Mammary epithelial cell (primary cell): ENCODE results near the gene ELF4.

Source experiments
- EZH2 ChIP-seq: IDR thresholded peaks from 2 replicates; pipeline ENCODE4 v1.6.1; 2012; ENCODE audit warnings: low read length, inconsistent platforms, borderline replicate concordance
- TF ChIP-seq, protein P1 (sequence below), 2 donors: IDR thresholded peaks in 1 of 2; conservative IDR thresholded peaks in 1 of 2; 2 replicates each; pipeline ENCODE4 v1.5.1; 2011 to 2012; ENCODE audit warnings: inconsistent platforms in 2 of 2, low read length in 2 of 2, mild to moderate bottlenecking in 2 of 2, control low read depth in 1 of 2, low read depth in 1 of 2; ENCODE audit not compliant: insufficient read depth in 1 of 2; ENCODE audit errors: extremely low read depth in 1 of 2

DNA sequence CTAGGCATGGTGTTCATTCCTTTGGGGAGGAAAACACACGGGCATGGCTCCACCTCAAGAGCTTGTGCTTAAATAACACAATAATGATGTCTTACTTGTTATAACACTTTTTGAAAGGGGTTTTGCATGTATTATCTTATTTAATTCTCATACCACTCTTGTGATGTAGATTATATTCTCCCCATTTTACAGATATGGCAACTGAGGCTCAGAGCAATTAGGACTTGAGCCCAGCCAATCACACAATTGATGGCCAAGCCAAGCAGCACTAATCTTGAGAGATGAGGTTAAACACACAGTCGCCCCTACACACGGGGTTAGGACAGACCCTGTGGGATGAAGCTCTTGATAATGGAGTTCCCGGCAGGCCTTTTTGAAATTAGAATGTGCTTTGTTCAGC, 82.7 kb downstream of the ELF4 start:
- TF ChIP-seq, protein P1, sequence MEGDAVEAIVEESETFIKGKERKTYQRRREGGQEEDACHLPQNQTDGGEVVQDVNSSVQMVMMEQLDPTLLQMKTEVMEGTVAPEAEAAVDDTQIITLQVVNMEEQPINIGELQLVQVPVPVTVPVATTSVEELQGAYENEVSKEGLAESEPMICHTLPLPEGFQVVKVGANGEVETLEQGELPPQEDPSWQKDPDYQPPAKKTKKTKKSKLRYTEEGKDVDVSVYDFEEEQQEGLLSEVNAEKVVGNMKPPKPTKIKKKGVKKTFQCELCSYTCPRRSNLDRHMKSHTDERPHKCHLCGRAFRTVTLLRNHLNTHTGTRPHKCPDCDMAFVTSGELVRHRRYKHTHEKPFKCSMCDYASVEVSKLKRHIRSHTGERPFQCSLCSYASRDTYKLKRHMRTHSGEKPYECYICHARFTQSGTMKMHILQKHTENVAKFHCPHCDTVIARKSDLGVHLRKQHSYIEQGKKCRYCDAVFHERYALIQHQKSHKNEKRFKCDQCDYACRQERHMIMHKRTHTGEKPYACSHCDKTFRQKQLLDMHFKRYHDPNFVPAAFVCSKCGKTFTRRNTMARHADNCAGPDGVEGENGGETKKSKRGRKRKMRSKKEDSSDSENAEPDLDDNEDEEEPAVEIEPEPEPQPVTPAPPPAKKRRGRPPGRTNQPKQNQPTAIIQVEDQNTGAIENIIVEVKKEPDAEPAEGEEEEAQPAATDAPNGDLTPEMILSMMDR (conservative IDR thresholded peaks at IDR 0.05 in 1 of 2, IDR thresholded peaks at IDR 0.05 in 1 of 2; ENCODE audit: extremely low read depth in 1 of 2, insufficient read depth in 1 of 2, low read depth in 1 of 2, low read length in 2 of 2): no peak
- TF ChIP-seq EZH2: no peak
